ENCODE measurements around the gene MOB2.

MOB2 gene

DNA sequence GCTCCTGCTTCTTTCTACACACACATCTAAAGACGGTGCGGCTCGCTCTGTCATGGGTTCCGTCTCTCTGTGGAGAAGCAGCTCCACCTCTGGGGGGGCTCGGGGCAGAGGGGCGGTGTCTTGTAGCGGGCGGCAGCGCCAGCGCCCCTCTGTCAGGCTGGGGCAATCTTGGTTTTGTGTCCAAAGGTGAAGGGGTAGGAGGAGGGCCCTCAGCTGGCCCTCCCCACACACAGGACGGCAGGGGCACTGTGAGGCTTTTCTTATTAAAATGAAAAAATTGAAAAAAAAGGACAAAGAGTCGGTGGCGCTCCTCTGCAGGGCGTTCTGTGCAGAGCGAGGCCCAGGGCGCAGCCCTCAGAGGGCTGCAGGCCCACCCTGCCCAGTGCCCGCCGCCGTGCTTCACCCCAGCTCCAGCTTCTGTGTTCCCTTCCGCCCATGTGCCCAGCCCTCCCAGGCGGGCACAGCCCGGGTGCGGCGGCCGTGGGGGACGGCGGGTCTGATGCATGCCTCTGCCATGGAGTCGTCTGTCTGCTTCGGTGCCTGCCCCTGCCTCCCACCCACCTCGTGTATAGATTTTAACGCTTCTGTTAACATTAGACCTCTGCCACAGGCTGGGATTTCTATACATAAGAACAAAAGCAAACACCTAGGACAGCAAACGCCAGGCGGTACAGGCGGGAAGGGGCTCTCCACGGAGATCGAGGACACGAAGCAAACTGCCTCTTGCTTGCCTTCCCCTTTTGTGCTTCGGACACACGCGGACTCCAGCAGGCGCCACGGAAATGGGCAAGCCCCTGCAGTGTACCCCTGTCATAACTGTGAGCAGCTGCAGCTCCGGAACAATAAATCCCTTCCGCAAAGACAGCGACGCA is 24.5 kb downstream of the MOB2 start:
- no peak overlapping the region for H3K4me3 ChIP-seq (ENCODE audit: low read depth, low read length)

DNA sequence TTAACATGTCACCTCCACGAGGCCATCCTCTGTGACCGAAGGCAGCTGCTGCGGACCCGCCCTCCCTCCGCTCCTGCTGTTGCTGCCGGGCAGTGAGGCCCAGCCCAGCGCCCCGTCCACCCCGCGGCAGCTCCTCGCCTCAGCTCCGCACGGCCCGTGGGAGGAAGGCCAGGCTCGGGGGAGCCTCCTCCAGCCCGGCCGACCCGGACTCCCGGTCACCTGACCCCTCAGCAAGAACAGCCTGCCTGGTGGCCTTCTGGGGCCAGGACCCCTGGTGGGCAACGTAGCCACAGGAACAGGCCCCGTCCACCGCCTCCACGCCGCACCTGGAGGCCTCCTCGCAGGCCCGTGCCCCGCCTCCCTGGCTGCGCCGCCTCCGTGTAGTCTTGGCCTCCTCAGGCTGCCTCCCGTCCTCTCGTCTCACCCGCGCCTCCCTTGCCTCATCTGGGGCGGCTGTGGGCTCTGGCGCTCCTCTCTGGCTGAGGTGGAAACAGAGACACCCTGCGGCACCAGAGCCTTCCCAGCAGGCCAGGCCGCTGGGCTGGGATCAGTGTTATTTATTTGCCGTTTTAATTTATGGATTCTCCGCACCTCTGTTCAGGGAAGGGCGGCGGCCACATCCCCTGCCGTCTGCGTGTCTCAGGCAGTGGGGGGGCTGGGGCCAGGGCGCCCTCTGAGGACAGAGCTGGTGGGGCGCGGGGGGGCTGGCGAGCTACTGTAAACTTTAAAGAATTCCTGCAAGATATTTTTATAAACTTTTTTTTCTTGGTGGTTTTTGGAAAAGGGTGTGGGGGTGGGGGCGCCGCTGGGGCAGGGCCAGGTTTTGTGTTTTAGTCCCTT is 25.4 kb downstream of the MOB2 start:
- H3K4me3 ChIP-seq (ENCODE audit: low read depth, low read length), result no peak overlapping the region
- TF ChIP-seq, protein P1, sequence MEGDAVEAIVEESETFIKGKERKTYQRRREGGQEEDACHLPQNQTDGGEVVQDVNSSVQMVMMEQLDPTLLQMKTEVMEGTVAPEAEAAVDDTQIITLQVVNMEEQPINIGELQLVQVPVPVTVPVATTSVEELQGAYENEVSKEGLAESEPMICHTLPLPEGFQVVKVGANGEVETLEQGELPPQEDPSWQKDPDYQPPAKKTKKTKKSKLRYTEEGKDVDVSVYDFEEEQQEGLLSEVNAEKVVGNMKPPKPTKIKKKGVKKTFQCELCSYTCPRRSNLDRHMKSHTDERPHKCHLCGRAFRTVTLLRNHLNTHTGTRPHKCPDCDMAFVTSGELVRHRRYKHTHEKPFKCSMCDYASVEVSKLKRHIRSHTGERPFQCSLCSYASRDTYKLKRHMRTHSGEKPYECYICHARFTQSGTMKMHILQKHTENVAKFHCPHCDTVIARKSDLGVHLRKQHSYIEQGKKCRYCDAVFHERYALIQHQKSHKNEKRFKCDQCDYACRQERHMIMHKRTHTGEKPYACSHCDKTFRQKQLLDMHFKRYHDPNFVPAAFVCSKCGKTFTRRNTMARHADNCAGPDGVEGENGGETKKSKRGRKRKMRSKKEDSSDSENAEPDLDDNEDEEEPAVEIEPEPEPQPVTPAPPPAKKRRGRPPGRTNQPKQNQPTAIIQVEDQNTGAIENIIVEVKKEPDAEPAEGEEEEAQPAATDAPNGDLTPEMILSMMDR (IDR thresholded peaks at IDR 0.05; ENCODE audit: borderline replicate concordance, insufficient read depth, low read depth, low read length), result no peak

More for the DNA sequence above, 24.5 kb downstream of the MOB2 start:
- TF ChIP-seq, protein P1 (IDR thresholded peaks at IDR 0.05; ENCODE audit: borderline replicate concordance, insufficient read depth, low read depth, low read length), result no peak

DNA sequence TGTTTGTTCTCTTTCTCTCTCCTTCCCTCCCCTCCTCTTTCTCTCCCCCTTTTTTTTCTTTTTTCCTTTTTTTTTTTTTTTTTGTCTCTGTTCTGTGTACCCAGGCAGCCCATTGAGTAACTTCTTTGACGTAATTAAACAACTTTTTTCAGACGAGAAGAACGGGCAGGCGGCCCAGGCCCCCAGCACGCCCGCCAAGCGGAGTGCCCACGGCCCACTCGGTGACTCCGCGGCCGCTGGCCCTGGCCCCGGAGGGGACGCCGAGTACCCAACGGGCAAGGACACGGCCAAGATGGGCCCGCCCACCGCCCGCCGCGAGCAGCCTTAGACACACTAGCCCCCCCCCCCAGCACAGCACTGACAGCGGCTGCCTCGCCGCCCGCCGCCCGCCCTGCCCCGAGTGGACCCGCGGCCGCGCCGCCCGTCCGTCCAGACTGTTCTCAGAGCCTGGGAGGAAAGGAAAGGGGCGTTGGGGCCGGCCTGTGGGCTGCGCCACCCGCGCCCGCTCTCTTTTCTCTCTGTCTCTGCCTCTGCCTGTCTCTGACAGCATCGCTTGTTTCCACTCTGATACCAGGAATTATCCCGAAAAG is 26.1 kb downstream of the MOB2 start:
- H3K4me3 ChIP-seq (ENCODE audit: low read depth, low read length), result no peak overlapping the region
- TF ChIP-seq, protein P1 (IDR thresholded peaks at IDR 0.05; ENCODE audit: borderline replicate concordance, insufficient read depth, low read depth, low read length), result no peak

DNA sequence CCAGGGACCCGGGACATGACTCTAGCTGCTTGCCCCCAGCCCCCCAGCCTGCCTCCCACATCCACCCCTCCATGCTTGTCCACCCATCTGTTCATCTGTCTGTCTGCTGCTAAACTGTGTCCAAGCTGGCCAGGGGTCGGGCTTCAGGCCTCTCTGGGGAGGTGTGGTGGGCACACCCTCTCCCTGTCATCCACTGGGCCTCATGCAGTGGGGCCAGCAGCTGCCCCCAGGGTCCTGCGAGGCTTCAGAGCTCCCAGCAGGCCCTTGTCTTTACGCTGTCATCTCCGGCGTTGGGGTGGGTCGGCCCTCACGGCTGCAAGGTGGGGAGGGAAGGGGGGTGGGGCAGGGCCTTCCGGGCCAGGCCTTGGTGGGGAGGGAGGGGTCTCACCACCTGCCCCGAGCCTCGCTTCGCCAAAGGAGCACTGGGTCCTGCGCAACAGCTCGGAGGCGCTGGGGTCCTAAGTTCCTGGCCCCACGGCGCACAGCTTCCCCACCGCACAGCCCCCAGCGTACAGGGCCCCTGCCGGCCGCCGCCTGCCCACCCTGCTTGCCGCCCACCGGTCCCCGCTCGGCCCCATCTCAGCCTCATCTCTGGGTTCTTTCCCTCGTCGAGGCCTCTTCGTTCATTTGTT is 26.7 kb downstream of the MOB2 start:
- TF ChIP-seq, protein P1 (IDR thresholded peaks at IDR 0.05; ENCODE audit: borderline replicate concordance, insufficient read depth, low read depth, low read length), result no peak

DNA sequence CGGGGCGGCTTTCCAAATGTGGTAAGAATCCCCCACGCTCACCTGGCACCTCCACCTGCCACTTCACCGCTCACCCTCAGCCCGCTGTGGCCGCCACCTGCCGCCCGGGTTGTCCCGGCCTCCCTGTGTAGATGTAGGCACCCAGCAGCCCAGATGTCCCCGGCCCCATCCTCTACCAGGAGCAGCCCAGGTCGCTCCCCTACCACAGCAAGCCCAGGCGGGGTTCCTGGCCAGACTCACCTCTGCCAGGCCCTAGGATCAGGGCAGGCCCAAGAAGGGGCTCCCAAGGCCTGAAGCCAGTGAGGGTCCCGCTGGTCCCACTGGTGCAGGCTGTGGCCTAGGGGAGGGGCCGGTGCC is 27.4 kb downstream of the MOB2 start:
- TF ChIP-seq, protein P1 (IDR thresholded peaks at IDR 0.05; ENCODE audit: borderline replicate concordance, insufficient read depth, low read depth, low read length), result no peak

More for the DNA sequence above, 26.7 kb downstream of the MOB2 start:
- H3K4me3 ChIP-seq (ENCODE audit: low read depth, low read length), result no peak overlapping the region

DNA sequence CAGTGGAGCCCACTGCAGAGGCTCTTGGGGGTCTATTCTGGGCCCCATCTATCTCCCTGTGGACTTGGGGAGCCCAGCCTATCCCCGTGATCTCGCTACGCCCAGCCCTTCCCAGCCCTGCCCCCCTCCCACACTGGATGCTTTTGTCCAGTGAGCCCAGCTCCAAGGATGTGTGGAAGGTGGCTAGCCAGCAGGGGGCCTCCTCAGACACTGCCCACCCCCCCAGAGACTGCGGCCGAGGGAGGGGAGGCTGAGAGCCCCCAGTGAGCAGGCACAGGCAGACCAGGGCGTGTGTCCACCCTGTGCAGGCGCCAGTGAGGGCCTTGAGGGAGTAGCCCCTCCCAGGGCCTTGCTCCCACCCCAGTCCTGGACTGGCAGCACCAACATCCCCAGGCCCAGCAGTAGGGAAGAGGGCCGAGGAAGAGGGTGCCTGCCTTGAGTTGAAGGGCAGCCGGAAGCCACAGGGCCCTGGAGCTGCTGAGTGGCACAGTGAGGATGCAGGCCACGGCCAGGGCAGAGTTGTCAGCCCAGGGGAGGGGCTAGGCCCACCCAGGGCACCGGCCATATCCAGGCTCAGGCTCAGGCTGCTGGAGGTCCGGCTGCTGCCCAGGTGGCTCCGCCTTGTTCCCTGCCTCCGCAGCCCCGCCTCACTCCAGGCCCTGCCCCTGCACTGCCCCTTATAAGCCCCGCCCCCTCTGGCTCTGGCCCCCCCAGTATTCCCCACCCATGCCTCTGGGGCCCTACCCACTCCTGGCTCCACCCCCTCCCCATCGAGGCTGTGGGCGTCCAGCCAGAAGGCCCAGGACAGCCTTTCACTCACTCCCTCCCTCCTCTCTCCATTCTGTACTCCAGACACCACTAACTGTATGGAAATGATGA is 28.0 kb downstream of the MOB2 start:
- TF ChIP-seq, protein P1 (IDR thresholded peaks at IDR 0.05; ENCODE audit: borderline replicate concordance, insufficient read depth, low read depth, low read length), result 0 out of 2 replicates have a peak, but pooled peaks have one; percentile 12

More for the DNA sequence above, 27.4 kb downstream of the MOB2 start:
- H3K4me3 ChIP-seq (ENCODE audit: low read depth, low read length), result no peak overlapping the region

More for the DNA sequence above, 28.0 kb downstream of the MOB2 start:
- H3K4me3 ChIP-seq (ENCODE audit: low read depth, low read length), result no peak overlapping the region

Measured in GM12875 (cell line).